Measurements from ENCODE around the gene RIMBP2.

Gene RIMBP2

GRCh38 chr12:130617219-130617618 is 98.9 kb downstream of the RIMBP2 start:
- Histone ChIP-seq H3K27me3 (ENCODE audit: control insufficient read depth, insufficient read depth, low read length) (no peaks in the 10 kb centered on the region), H3K4me3 (ENCODE audit: low read depth, low read length) (no peak overlapping the region), H3K36me3 (ENCODE audit: control insufficient read depth, insufficient read depth, low read length) (no peaks in the 10 kb centered on the region), H3K4me2 (ENCODE audit: low read length) (no peak overlapping the region), H3K9me3 (ENCODE audit: control insufficient read depth, low read length) (no peaks in the 10 kb centered on the region), H3K27ac (no peak overlapping the region), H2AFZ (no peak overlapping the region), H3K9ac (no peak overlapping the region), H3K79me2 (peaks cover 20% of the 10 kb centered on the region), H3K4me1 (peaks cover 4% of the 10 kb centered on the region)
- no peak for TF ChIP-seq CTCF (IDR thresholded peaks at IDR 0.05)

GRCh38 chr12:130615861-130616345 is 100.2 kb downstream of the RIMBP2 start:
- Histone ChIP-seq H3K9me3 (ENCODE audit: control insufficient read depth, low read length) (no peaks in the 10 kb centered on the region), H3K4me3 (ENCODE audit: low read depth, low read length) (no peak overlapping the region), H3K4me2 (ENCODE audit: low read length) (no peak overlapping the region), H3K27me3 (ENCODE audit: control insufficient read depth, insufficient read depth, low read length) (no peaks in the 10 kb centered on the region), H3K27ac (no peak overlapping the region), H2AFZ (no peak overlapping the region), H3K9ac (no peak overlapping the region), H3K4me1 (peaks cover 4% of the 10 kb centered on the region), H3K79me2 (peaks cover 24% of the 10 kb centered on the region), H3K36me3 (ENCODE audit: control insufficient read depth, insufficient read depth, low read length) (no peaks in the 10 kb centered on the region)
- TF ChIP-seq CTCF (IDR thresholded peaks at IDR 0.05): no peak

GRCh38 chr12:130614530-130614905 is 101.6 kb downstream of the RIMBP2 start:
- peaks cover 4% of the 10 kb centered on the region for H3K4me1 ChIP-seq
- H3K9ac ChIP-seq: no peak overlapping the region
- H3K4me3 ChIP-seq (ENCODE audit: low read depth, low read length): no peak overlapping the region
- H3K79me2 ChIP-seq: peaks cover 17% of the 10 kb centered on the region
- no peaks in the 10 kb centered on the region for H3K36me3 ChIP-seq (ENCODE audit: control insufficient read depth, insufficient read depth, low read length)
- H3K27ac ChIP-seq: no peak overlapping the region
- no peaks in the 10 kb centered on the region for H3K9me3 ChIP-seq (ENCODE audit: control insufficient read depth, low read length)
- TF ChIP-seq CTCF (IDR thresholded peaks at IDR 0.05): no peak
- H2AFZ ChIP-seq: no peak overlapping the region
- H3K27me3 ChIP-seq (ENCODE audit: control insufficient read depth, insufficient read depth, low read length): no peaks in the 10 kb centered on the region
- no peak overlapping the region for H3K4me2 ChIP-seq (ENCODE audit: low read length)

GRCh38 chr12:130613831-130614529 is 102.1 kb downstream of the RIMBP2 start:
- no peak overlapping the region for H3K9ac ChIP-seq
- H3K27ac ChIP-seq: no peak overlapping the region
- H3K4me1 ChIP-seq: peaks cover 4% of the 10 kb centered on the region
- H3K36me3 ChIP-seq (ENCODE audit: control insufficient read depth, insufficient read depth, low read length): no peaks in the 10 kb centered on the region
- TF ChIP-seq CTCF (IDR thresholded peaks at IDR 0.05): no peak
- H3K4me2 ChIP-seq (ENCODE audit: low read length): no peak overlapping the region
- no peak overlapping the region for H3K4me3 ChIP-seq (ENCODE audit: low read depth, low read length)
- H3K9me3 ChIP-seq (ENCODE audit: control insufficient read depth, low read length): no peaks in the 10 kb centered on the region
- no peaks in the 10 kb centered on the region for H3K27me3 ChIP-seq (ENCODE audit: control insufficient read depth, insufficient read depth, low read length)
- peaks cover 17% of the 10 kb centered on the region for H3K79me2 ChIP-seq
- no peak overlapping the region for H2AFZ ChIP-seq

- Histone ChIP-seq H3K36me3 (ENCODE audit: control insufficient read depth, insufficient read depth, low read length) (no peaks in the 10 kb centered on the region), H3K4me3 (ENCODE audit: low read depth, low read length) (no peak overlapping the region), H3K9me3 (ENCODE audit: control insufficient read depth, low read length) (no peaks in the 10 kb centered on the region), H3K27ac (no peak overlapping the region), H3K79me2 (peaks cover 17% of the 10 kb centered on the region), H2AFZ (no peak overlapping the region), H3K27me3 (ENCODE audit: control insufficient read depth, insufficient read depth, low read length) (no peaks in the 10 kb centered on the region), H3K4me1 (peaks cover 4% of the 10 kb centered on the region), H3K4me2 (ENCODE audit: low read length) (no peak overlapping the region), H3K9ac (no peak overlapping the region)
- no peak for TF ChIP-seq CTCF (IDR thresholded peaks at IDR 0.05)
These were observed 103.0 kb downstream of the RIMBP2 start for GRCh38 chr12:130613131-130613530.

Data from parathyroid adenoma (tissue), 2 donors.